HG02588 (cell line): Measurements from ENCODE around the gene YY1AP1.
"Not testable (repeated sequence)": the region's sequence is repeated elsewhere in the genome, so short reads cannot be mapped to it uniquely, and the experiment has no call there.

Source experiments
- ATAC-seq: cut with Tn5 transposase; IDR thresholded peaks from one replicate; pipeline ENCODE4 v1.9.1; 2021; ENCODE audit warnings: mild to moderate bottlenecking, moderate library complexity; ENCODE audit not compliant: unreplicated experiment

Gene YY1AP1

GRCh38 chr1:155688324-155689080 lies at the start of gene YY1AP1:
Gene YY1AP1, minus strand, starts transcription at chr1:155688774. Its CDS starts 8,338 bp downstream, at chr1:155680436.
- ATAC-seq: peak; percentile 77

- no peak for ATAC-seq
Observed at GRCh38 chr1:155729031-155729898, 40.7 kb upstream of the YY1AP1 start.

- no peak for ATAC-seq
Observed at GRCh38 chr1:155725142-155725541, 36.6 kb upstream of the YY1AP1 start.

GRCh38 chr1:155719703-155720102 lies 31.1 kb upstream of the YY1AP1 start:
- no peak for ATAC-seq

- ATAC-seq: not testable (repeated sequence)
Observed at GRCh38 chr1:155718524-155719115, 30.0 kb upstream of the YY1AP1 start.

GRCh38 chr1:155717041-155717440 lies 28.5 kb upstream of the YY1AP1 start:
- no peak for ATAC-seq

GRCh38 chr1:155715777-155716176 lies 27.2 kb upstream of the YY1AP1 start:
- no peak for ATAC-seq

GRCh38 chr1:155715056-155715455 lies 26.5 kb upstream of the YY1AP1 start:
- ATAC-seq: not testable (repeated sequence)

GRCh38 chr1:155713075-155713474 lies 24.5 kb upstream of the YY1AP1 start:
- ATAC-seq: no peak

GRCh38 chr1:155712636-155713035 lies 24.1 kb upstream of the YY1AP1 start:
- not testable (repeated sequence) for ATAC-seq

- not testable (repeated sequence) for ATAC-seq
Observed at GRCh38 chr1:155711457-155711856, 22.9 kb upstream of the YY1AP1 start.

- no peak for ATAC-seq
Observed at GRCh38 chr1:155709391-155709790, 20.8 kb upstream of the YY1AP1 start.

GRCh38 chr1:155706139-155706538 lies 17.6 kb upstream of the YY1AP1 start:
- ATAC-seq: no peak

- ATAC-seq: not testable (repeated sequence)
Observed at GRCh38 chr1:155704414-155704813, 15.8 kb upstream of the YY1AP1 start.

GRCh38 chr1:155703216-155703615 lies 14.6 kb upstream of the YY1AP1 start:
- ATAC-seq: no peak

- ATAC-seq: not testable (repeated sequence)
Observed at GRCh38 chr1:155701675-155702074, 13.1 kb upstream of the YY1AP1 start.

- ATAC-seq: not testable (repeated sequence)
Observed at GRCh38 chr1:155699062-155699461, 10.5 kb upstream of the YY1AP1 start.

GRCh38 chr1:155698382-155699038 lies 9.9 kb upstream of the YY1AP1 start:
- no peak for ATAC-seq

GRCh38 chr1:155697616-155698015 lies 9.0 kb upstream of the YY1AP1 start:
- not testable (repeated sequence) for ATAC-seq

GRCh38 chr1:155697046-155697445 lies 8.5 kb upstream of the YY1AP1 start:
- ATAC-seq: no peak

GRCh38 chr1:155696524-155696923 lies 8.0 kb upstream of the YY1AP1 start:
- no peak for ATAC-seq
